ENCODE measurements around the gene OR2AK2. TPM values are rescaled to one million over a fixed set of nuclear protein-coding genes. Genes with fewer than 3 reads are reported as not detected.

Gene OR2AK2
- total and polyA plus RNA-seq, 2 of the 8 experiments (the other 6 are each of a cell fraction or from before 2014, with no cell fraction given) = not detected

GRCh38 chr1:247948558-247948957 is 16.5 kb upstream of the OR2AK2 start, which contains the start of gene OR2L8:
Gene OR2L8 (plus strand): TSS chr1:247948858. CDS start chr1:247948858, 0 bp downstream.
- Histone ChIP-seq H3K79me2 (ENCODE audit: control insufficient read depth in 1 of 2, insufficient read depth in 2 of 2, low read length in 2 of 2) (no peaks in the 10 kb centered on the region), H3K4me2 (ENCODE audit: insufficient read depth in 1 of 2, low read depth in 2 of 2, low read length in 2 of 2) (no peak within 1 kb of the TSS), H3K4me3 (ENCODE audit: extremely low read depth in 1 of 4, insufficient read depth in 2 of 4, low read depth in 3 of 4, low read length in 4 of 4) (no peak within 1 kb of the TSS), H3K27ac (ENCODE audit: low read depth, low read length) (no peak within 1 kb of the TSS), H4K91ac (replicated peaks; ENCODE audit: insufficient read length, low read length) (no peak within 1 kb of the TSS), H3K79me1 (ENCODE audit: low read depth, low read length) (no peaks in the 10 kb centered on the region), H3K36me3 (ENCODE audit: control insufficient read depth in 2 of 4, insufficient read depth in 4 of 4, low read length in 3 of 4) (no peaks in the 10 kb centered on the region), H3K9me3 (ENCODE audit: insufficient read depth in 2 of 2, low read depth in 1 of 2, low read length in 1 of 2) (peaks cover 43 to 45% of the 10 kb centered on the region in 2 experiments), H3K9ac (replicated peaks in 1 of 4; ENCODE audit: extremely low read depth in 1 of 4, low read depth in 3 of 4, low read length in 3 of 4) (no peak within 1 kb of the TSS), H4K5ac (ENCODE audit: insufficient read length, low read depth, low read length) (no peak within 1 kb of the TSS), H2BK12ac (ENCODE audit: low read depth, low read length) (no peak within 1 kb of the TSS), H2AFZ (ENCODE audit: low read length) (no peak within 1 kb of the TSS), H3K27me3 (replicated peaks in 1 of 4; ENCODE audit: control insufficient read depth in 3 of 4, extremely low read depth in 1 of 4, insufficient read depth in 3 of 4, low read length in 3 of 4) (no peaks in the 10 kb centered on the region), H4K20me1 (replicated peaks in 1 of 2; ENCODE audit: control insufficient read depth in 1 of 2, insufficient read depth in 2 of 2, low read length in 2 of 2) (no peaks in the 10 kb centered on the region), H3K4me1 (replicated peaks in 1 of 4; ENCODE audit: control insufficient read depth in 3 of 4, insufficient read depth in 4 of 4, low read length in 3 of 4) (no peaks in the 10 kb centered on the region), H2BK5ac (ENCODE audit: low read depth, low read length) (no peak within 1 kb of the TSS), H2BK120ac (replicated peaks; ENCODE audit: low read depth, low read length) (no peak within 1 kb of the TSS), H2BK20ac (ENCODE audit: low read length) (no peak within 1 kb of the TSS), H3K56ac (replicated peaks; ENCODE audit: insufficient read length, low read depth, low read length) (no peak within 1 kb of the TSS), H3K14ac (ENCODE audit: insufficient read length) (no peak within 1 kb of the TSS), H2AK5ac (ENCODE audit: low read depth, low read length) (no peak within 1 kb of the TSS), H4K8ac (ENCODE audit: extremely low read depth, insufficient read depth, low read length) (no peak within 1 kb of the TSS), H2BK15ac (ENCODE audit: low read length) (no peak within 1 kb of the TSS), H3K18ac (ENCODE audit: extremely low read depth, low read length) (no peak within 1 kb of the TSS), H3K4ac (replicated peaks; ENCODE audit: insufficient read length, low read depth, low read length) (no peak within 1 kb of the TSS), H3K23ac (ENCODE audit: insufficient read length) (no peak within 1 kb of the TSS), H3K23me2 (ENCODE audit: low read depth, low read length) (no peaks in the 10 kb centered on the region)
- DNase-seq (ENCODE audit: low read depth in 1 of 2, low spot score in 2 of 2) = no peak
- POLR2A ChIA-PET (ENCODE audit: partially characterized antibody) = no interaction called here
- CTCF ChIA-PET (ENCODE audit: partially characterized antibody) = no interaction called here
- 77% methylated on average over 3 of the region's 3 CpGs; no CpG with 5 or more reads in 1 of the 2 experiments for WGBS, 2 experiments (ENCODE audit: extremely low coverage in 1 of 2, insufficient coverage in 1 of 2, insufficient read length in 1 of 2, insufficient replicate concordance in 2 of 2, low coverage in 1 of 2, low lambda C conversion rate in 2 of 2, missing lambda C conversion rate in 1 of 2)
- no peak for FAIRE-seq
- TF ChIP-seq POU5F1 (IDR thresholded peaks at IDR 0.05; ENCODE audit: low read depth, low read length) (no peak), TCF12 (IDR thresholded peaks at IDR 0.05; ENCODE audit: low read depth, low read length) (no peak), ATF2 (IDR thresholded peaks at IDR 0.05; ENCODE audit: low read length) (no peak), CBX8 (IDR thresholded peaks at IDR 0.05; ENCODE audit: borderline replicate concordance, low read depth, low read length) (no peak), YY1 (IDR thresholded peaks at IDR 0.05; ENCODE audit: low read depth, low read length) (no peak), RAD21 (IDR thresholded peaks at IDR 0.05 in 1 of 2, conservative IDR thresholded peaks at IDR 0.05 in 1 of 2; ENCODE audit: low read depth in 2 of 2, low read length in 2 of 2) (no peak), CREB1 (IDR thresholded peaks at IDR 0.05) (no peak), SAP30 (IDR thresholded peaks at IDR 0.05; ENCODE audit: insufficient read depth, insufficient replicate concordance, low read length) (no peak), HDAC6 (IDR thresholded peaks at IDR 0.05; ENCODE audit: low read depth, low read length) (no peak), PHF8 (conservative IDR thresholded peaks at IDR 0.05; ENCODE audit: low read depth, low read length) (no peak), SP2 (IDR thresholded peaks at IDR 0.05; ENCODE audit: low read length) (no peak)
